ENCODE results near the gene SRSF5. TPM values are rescaled to one million over a fixed set of nuclear protein-coding genes. Genes with fewer than 3 reads are reported as not detected.

Gene SRSF5
- total RNA-seq, 1 experiment from 2014 or later: 395 TPM

DNA sequence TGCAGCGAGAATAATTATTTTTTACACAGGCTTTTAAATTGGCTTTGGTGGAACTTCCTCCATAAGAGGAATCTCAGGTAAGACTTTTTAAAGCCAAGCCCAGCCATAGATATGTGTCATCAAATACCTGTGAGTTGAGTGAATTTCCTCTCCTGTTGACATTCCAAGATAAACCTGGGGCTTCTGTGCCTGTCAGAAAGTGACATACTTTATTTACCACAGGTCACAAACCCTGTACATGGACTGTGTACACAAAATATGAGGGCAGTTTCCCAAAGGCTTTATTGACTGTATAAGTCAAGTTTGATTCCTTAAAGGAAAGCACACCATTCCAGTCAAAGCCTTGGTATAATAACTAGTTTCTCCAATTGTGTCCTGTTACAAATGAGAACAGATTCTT lies 25.9 kb upstream of the SRSF5 start:
- ChIA-PET CTCF (interaction anchor here (0.6 kb wide), 1 partner anchor 66 kb away, joined by 4 read pairs; no protein-coding TSS in a partner anchor), POLR2A (ENCODE audit: unreplicated experiment) (no interaction called here)
- peak; percentile 26 to 94 for DNase-seq
- Histone ChIP-seq H3K27ac (peak overlapping the region; percentile 46), H2AFZ (no peak overlapping the region), H3K27me3 (ENCODE audit: insufficient read depth, low read depth) (no peaks in the 10 kb centered on the region), H3K9me2 (ENCODE audit: insufficient read depth) (no peaks in the 10 kb centered on the region), H3K9me3 (ENCODE audit: insufficient read depth, low read depth) (peaks cover 25% of the 10 kb centered on the region), H3K79me2 (ENCODE audit: low read depth) (no peaks in the 10 kb centered on the region), H3F3A (ENCODE audit: insufficient read depth, low read depth) (peaks cover 28% of the 10 kb centered on the region; the same call in 1 of the 2 replicates), H3K36me3 (ENCODE audit: low read depth) (no peaks in the 10 kb centered on the region), H3K4me2 (peak overlapping the region; percentile 15), H3K4me3 (no peak overlapping the region), H4K20me1 (ENCODE audit: insufficient read depth) (no peaks in the 10 kb centered on the region), H3K4me1 (replicated peaks; ENCODE audit: insufficient read depth) (peaks cover 32% of the 10 kb centered on the region)
- BruUV-seq (replicated peaks): no TSS peak
- intact Hi-C loops (cut with micrococcal nuclease; ENCODE audit: unreplicated experiment): no loop called here
- TF ChIP-seq EZH2 (IDR thresholded peaks at IDR 0.05; ENCODE audit: low read depth): no peak
- TF ChIP-seq, protein P1, sequence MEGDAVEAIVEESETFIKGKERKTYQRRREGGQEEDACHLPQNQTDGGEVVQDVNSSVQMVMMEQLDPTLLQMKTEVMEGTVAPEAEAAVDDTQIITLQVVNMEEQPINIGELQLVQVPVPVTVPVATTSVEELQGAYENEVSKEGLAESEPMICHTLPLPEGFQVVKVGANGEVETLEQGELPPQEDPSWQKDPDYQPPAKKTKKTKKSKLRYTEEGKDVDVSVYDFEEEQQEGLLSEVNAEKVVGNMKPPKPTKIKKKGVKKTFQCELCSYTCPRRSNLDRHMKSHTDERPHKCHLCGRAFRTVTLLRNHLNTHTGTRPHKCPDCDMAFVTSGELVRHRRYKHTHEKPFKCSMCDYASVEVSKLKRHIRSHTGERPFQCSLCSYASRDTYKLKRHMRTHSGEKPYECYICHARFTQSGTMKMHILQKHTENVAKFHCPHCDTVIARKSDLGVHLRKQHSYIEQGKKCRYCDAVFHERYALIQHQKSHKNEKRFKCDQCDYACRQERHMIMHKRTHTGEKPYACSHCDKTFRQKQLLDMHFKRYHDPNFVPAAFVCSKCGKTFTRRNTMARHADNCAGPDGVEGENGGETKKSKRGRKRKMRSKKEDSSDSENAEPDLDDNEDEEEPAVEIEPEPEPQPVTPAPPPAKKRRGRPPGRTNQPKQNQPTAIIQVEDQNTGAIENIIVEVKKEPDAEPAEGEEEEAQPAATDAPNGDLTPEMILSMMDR (conservative IDR thresholded peaks at IDR 0.05): no peak

DNA sequence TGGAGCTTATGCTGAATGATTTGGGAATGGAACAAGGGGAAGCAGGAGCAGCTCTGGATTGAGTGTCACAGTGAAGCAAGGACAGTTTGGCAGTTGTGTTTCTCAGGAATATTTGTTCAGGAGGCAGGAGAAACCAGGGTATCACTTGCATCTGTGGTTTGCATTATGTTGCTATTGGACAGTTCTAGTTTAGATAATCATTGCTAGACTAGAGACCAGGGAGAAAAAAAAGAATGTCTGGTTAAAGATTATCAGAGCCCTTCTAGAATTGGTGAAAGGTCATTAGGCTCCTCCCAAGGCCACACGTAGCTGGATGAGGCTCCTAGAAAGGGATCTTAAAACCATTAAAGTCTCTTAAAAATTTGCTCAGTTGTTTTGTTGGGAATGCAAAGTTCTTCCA lies 17.0 kb upstream of the SRSF5 start:
- no peaks in the 10 kb centered on the region for H4K20me1 ChIP-seq (ENCODE audit: insufficient read depth)
- no peak overlapping the region for H3K27ac ChIP-seq
- no peak overlapping the region for H3K4me2 ChIP-seq
- no peaks in the 10 kb centered on the region for H3K27me3 ChIP-seq (ENCODE audit: insufficient read depth, low read depth)
- DNase-seq: no peak
- no peaks in the 10 kb centered on the region for H3K36me3 ChIP-seq (ENCODE audit: low read depth)
- ChIA-PET CTCF (no interaction called here), POLR2A (ENCODE audit: unreplicated experiment) (no interaction called here)
- TF ChIP-seq, protein P1 (conservative IDR thresholded peaks at IDR 0.05): no peak
- no peak for TF ChIP-seq EZH2 (IDR thresholded peaks at IDR 0.05; ENCODE audit: low read depth)
- intact Hi-C loops (cut with micrococcal nuclease; ENCODE audit: unreplicated experiment): no loop called here
- BruUV-seq (replicated peaks): no TSS peak
- no peak overlapping the region for H3K4me3 ChIP-seq
- no peaks in the 10 kb centered on the region for H3K4me1 ChIP-seq (replicated peaks; ENCODE audit: insufficient read depth)
- no peaks in the 10 kb centered on the region for H3F3A ChIP-seq (ENCODE audit: insufficient read depth, low read depth)
- no peak overlapping the region for H2AFZ ChIP-seq
- no peaks in the 10 kb centered on the region for H3K9me2 ChIP-seq (ENCODE audit: insufficient read depth)
- peaks cover 1% of the 10 kb centered on the region; the same call in 1 of the 2 replicates for H3K9me3 ChIP-seq (ENCODE audit: insufficient read depth, low read depth)
- no peaks in the 10 kb centered on the region for H3K79me2 ChIP-seq (ENCODE audit: low read depth)

DNA sequence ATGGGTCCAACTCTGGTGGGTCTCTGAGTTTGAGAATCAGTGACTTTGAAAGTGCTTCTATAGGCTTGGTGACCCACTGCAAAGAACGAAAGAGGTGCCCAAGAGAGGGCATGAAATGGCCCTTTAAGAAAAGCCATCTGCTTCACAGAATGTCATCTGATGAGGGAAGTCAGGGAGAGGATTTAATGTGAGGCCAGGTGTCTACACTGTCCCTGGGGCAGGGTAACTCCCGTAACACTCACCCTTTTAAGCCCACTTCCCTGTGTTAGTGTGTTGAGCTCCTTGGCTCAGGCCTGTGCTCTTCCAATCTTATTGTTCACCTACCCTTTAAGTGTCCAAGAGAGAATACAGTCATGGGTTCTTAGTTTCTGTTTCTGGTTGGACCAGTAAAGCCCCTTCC lies 16.4 kb upstream of the SRSF5 start:
- CTCF ChIA-PET: no interaction called here
- Histone ChIP-seq H3F3A (ENCODE audit: insufficient read depth, low read depth) (no peaks in the 10 kb centered on the region), H3K36me3 (ENCODE audit: low read depth) (no peaks in the 10 kb centered on the region), H3K4me2 (no peak overlapping the region), H4K20me1 (ENCODE audit: insufficient read depth) (no peaks in the 10 kb centered on the region), H3K27ac (no peak overlapping the region), H3K27me3 (ENCODE audit: insufficient read depth, low read depth) (no peaks in the 10 kb centered on the region), H3K9me2 (ENCODE audit: insufficient read depth) (no peaks in the 10 kb centered on the region), H3K4me1 (replicated peaks; ENCODE audit: insufficient read depth) (no peaks in the 10 kb centered on the region), H2AFZ (no peak overlapping the region), H3K79me2 (ENCODE audit: low read depth) (no peaks in the 10 kb centered on the region), H3K4me3 (no peak overlapping the region), H3K9me3 (ENCODE audit: insufficient read depth, low read depth) (no peaks in the 10 kb centered on the region)
- no TSS peak for BruUV-seq (replicated peaks)
- no peak for DNase-seq
- POLR2A ChIA-PET (ENCODE audit: unreplicated experiment): no interaction called here
- intact Hi-C loops (cut with micrococcal nuclease; ENCODE audit: unreplicated experiment): no loop called here
- TF ChIP-seq EZH2 (IDR thresholded peaks at IDR 0.05; ENCODE audit: low read depth): no peak
- TF ChIP-seq, protein P1 (conservative IDR thresholded peaks at IDR 0.05): no peak
